Mucosa of gallbladder (tissue), 1 donor: ENCODE data around the gene PSAP. TPM values are rescaled to one million over a fixed set of nuclear protein-coding genes. Genes with fewer than 3 reads are reported as not detected.

ENCODE experiments used
- DNase-seq: peaks from one replicate; pipeline ENCODE4 v3.0.0-alpha.2; 2020; ENCODE audit warnings: low spot score
- total RNA-seq: library from RNA; stranded (reverse); gene quantifications from one replicate; pipeline ENCODE4 v1.2.1, GENCODE V29; 2021
- donor health status: DM: no; HTN: no; CAD: no.

Gene PSAP
- total RNA-seq, 1 donor from 2014 or later = 1,332 TPM

DNA sequence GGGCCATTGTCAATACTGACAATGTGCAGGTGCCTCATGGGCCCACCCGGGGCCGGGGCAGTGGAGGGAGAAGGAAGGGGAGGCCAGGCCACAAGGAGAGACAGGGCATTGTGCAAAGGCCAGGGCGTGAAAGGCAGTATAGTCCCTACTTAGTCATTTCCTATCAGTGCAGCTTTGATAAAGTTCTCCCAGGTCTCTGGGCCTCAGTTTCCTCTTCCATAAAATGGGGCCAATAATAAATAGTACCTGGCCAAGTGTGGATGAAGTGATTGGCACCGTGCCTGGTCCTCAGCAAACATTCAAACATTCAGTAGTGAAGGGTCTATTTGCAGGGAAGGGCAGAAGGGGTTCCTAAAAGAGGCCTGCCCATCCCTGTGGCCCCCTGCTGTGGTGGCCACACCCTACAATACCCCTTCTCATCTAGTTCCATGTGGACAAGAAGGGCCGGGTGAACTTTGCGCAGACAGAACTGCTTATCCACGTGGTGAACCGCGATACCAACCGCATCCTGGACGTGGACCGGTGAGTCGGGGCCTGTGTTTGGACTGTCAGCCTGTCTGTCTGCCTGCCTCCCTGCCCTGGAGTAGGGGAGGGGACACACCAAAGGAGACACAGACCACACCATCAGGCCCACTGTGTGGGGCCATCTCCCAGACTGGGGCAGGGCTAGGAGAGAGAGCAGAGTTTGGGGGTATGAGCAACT lies 40.9 kb downstream of the PSAP start:
- DNase-seq = no peak

DNA sequence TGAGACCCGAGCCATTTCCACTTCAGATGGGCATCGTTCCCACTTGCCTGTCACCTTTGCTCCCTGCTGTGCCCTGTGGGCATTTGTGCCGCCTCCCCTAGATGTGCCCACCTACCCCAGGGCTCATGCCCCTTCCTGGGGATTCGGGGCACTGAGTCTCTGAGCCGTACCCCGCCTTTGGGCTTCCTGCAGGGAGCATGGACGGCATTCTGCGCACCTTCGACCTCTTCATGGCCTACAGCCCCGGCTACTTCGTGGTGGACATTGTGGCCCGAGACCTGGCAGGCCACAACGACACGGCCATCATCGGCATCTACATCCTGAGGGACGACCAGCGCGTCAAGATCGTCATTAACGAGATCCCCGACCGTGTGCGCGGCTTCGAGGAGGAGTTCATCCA lies 41.4 kb downstream of the PSAP start:
- DNase-seq = no peak

DNA sequence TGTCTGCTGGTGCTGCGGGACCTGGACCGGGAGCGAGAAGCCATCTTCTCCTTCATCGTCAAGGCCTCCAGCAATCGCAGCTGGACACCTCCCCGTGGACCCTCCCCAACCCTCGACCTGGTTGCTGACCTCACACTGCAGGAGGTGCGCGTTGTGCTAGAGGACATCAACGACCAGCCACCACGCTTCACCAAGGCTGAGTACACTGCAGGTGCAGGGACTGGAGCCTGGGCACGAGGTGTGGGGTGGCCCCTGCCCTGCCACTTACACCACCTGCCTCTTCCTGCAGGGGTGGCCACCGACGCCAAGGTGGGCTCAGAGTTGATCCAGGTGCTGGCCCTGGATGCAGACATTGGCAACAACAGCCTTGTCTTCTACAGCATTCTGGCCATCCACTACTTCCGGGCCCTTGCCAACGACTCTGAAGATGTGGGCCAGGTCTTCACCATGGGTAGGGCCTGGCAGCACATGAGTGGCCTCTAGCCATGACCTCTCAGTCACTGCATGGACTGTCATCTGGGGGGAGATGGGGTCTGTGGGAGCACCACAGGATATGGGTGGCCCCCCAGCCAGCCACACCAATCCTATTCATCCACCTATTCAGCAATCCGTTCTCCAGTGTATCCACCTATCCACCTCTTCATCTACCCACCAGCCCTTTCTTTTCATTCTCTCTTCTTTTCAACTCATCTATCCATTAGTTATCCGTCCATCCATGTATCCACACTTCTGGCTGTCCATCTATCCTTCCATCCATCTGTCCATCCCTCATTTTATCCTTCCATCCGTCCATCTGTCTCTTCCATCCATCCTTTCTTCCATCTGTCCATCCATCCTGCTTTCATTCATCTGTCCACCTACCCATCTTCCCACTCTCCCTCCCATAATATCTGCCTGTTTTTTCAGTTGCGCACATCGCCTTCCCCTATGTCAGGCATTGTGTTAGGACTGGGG lies 43.2 kb downstream of the PSAP start:
- no peak for DNase-seq

DNA sequence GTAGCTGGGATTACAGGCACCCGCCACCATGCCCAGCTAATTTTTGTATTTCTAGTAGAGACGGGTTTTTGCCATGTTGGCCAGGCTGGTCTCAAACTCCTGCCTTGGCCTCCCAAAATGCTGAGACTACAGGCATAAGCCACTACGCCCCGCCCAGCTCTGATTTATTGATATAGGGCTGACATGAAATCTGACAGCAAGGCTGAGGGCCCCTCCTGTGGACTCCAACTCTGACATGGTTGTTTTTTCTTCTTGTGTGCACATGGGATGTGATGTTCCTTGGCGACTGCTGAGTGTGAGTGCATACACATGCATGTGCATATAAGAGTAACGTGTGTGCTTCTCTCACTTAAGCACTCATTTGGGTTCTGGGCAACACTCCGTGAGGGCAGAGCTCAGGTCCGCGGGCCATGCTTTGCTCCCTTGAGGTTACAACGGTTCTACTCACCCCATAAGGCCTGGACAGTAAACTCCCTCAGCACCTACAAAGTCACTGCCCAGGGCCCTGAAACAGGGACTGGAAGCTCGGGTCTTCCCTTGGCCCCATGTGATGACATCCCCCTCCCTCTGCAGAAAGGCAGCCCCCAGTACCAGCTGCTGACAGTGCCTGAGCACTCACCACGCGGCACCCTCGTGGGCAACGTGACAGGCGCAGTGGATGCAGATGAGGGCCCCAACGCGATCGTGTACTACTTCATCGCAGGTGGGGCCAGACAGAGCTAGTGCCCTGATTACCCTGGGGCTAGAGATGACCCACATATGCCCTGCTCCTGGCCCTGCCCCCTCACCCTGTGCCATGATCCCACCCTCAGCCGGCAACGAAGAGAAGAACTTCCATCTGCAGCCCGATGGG lies 44.1 kb downstream of the PSAP start:
- DNase-seq = no peak

DNA sequence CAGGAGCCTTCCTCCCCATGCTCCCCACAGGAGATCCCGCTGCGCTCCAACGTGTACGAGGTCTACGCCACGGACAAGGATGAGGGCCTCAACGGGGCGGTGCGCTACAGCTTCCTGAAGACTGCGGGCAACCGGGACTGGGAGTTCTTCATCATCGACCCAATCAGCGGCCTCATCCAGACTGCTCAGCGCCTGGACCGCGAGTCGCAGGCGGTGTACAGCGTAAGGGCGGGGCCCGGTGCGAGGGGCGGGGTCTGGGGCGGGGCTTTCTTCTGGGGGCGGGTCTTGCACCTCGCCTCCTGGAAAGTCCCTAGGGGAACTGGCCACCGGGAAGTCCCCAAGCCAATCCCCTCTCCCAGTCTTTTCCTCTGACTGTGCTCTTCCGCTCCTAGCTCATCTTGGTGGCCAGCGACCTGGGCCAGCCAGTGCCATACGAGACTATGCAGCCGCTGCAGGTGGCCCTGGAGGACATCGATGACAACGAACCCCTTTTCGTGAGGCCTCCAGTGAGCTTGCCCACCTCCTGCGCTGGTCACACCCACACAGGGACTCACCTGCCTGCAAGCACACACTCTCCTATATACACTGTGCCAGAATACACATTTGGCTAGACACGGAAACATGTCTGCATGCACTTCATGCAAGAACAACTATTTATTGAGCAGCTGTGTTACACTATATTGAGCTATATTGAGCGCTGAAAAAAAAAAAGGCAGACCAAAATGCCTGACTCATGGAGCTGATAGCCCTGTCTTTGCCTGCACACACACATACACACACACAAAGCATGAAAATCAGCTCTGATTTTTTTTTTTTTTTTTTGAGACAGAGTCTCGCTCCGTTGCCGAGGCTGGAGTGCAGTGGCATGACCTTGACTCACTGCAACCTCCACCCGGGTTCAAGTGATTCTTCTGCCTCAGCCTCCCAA lies 45.0 kb downstream of the PSAP start:
- peak; percentile 60 for DNase-seq

DNA sequence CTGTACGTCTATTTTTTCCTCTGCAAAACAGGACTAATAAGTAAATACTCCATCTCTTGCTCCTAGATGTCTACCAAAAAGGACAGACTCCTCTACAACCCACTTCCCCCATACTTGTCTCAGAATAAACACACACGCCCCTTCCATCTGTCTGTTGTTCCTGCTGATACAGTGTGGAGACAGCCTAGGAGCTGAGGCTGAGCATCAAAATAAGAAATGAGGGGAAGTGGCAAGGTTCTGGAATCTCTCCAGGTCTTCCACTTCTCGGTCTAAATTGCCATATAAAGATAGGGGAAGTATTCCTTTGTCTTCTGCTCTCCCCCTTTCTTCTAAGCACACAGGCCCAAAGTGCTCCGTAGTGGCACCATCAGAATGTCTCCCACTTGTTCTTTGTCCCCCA lies 47.0 kb downstream of the PSAP start:
- DNase-seq = peak; percentile 36

DNA sequence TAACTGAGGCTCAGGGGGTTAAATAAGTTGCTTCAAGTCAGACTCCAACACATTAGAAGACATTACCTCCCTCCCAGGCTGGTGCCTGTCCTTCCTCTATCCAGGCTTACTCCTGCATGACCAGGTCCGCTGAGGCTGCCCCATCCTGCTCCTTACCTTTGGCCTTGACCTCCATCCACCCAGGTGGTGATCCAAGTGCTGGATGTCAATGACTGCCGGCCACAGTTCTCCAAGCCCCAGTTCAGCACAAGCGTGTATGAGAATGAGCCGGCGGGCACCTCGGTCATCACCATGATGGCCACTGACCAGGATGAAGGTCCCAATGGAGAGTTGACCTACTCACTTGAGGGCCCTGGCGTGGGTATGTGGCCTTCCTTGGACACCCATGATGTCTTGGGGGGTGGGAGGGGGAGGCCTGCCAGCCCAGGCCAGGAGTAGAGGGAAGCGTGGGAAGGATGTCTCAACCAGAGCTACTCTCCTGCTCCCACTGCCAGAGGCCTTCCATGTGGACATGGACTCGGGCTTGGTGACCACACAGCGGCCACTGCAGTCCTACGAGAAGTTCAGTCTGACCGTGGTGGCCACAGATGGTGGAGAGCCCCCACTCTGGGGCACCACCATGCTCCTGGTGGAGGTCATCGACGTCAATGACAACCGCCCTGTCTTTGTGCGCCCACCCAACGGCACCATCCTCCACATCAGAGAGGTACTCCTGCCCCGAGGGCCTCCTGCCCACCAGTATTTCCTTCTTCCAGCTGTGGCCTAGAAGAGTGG lies 48.1 kb downstream of the PSAP start:
- no peak for DNase-seq

DNA sequence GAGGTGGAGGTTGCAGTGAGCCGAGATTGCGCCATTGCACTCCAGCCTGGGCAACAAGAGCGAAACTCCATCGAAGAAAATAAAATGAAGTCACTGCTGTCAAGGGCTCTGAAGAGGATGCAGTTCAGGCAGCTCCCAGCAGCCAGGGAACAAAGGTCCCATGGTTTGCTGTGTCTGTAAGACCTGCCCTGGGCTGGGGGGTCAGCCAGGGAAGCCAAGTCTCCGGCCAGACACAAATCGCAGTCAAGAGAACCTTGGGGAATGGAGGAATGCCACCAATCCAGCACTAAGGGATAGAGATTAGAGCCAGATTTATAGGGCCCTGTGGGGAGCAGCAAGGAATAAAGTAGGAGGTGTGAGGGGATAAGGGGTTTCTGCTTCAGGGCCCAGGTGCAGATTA lies 48.8 kb downstream of the PSAP start:
- no peak for DNase-seq

DNA sequence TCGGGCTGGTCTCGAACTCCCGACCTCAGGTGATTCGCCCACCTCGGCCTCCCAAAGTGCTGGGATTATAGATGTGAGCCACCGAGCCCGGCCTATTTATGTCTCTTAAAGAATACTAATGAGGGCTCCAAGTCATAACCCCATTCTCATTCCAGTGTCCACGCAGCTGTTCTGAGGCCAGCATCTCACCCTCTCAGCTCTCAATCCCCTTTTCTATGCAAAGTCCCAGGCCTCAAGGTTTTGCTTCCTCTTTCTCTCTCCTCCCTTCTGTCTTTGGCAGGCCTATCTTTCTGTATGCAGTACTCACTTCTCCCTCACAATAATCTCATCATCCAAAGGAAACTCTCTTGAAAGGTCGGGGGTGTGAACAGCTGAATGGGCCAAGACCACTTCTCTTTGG lies 49.7 kb downstream of the PSAP start:
- DNase-seq = no peak

DNA sequence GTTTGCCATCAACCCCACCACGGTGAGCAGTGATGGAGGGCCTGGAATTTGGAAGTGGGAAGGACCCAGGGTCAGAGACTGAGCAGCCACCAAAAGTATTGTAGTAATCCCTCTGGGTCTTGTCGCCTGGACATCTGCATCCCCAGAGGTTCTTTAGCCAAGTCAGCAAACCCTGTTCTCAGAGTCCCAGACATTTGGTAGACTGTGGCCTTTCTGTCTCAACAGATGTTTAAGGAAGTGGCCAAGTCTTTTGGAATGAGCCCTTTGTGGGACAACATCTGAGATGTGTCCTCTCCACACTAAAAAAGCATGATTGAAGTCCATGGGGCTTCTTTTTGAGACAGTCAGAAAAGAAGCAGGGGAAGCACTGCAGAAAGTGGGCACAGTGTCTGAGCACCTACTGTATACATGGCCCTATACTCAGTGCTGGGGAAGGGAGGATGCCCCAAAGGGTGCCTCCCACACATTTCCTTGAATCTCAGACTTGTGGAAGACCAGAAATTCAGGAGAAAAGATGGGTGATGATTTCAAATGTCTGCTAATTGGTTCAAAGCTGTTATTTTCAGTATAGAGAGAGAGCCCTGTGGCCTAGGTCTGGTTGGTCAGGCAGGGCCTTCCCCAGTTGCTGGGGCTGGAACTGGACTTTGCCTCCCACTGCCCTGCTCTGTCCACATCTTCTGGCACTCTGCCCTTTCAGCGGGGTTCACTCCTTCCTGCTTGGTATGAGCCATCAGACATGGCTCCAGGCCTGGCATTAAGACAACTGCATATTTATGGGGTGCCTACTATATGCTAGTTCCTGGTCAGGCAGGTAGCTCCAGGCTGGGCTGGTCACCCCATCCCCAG lies 51.2 kb downstream of the PSAP start:
- peak; percentile 82 for DNase-seq

DNA sequence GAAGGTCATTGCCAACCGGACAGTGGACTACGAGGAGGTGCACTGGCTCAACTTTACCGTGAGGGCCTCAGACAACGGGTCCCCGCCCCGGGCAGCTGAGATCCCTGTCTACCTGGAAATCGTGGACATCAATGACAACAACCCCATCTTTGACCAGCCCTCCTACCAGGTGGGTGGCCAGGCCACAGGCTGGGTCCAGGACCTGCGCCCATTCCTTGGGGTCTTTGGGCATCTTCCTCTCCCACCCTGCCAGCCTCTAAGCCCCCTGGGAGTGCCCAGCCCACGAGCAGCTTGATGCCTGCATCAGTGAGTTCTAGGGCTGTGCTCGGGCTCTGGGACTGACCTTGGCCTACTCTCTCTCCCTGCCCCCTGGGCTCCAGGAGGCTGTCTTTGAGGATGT lies 51.9 kb downstream of the PSAP start:
- DNase-seq = no peak

DNA sequence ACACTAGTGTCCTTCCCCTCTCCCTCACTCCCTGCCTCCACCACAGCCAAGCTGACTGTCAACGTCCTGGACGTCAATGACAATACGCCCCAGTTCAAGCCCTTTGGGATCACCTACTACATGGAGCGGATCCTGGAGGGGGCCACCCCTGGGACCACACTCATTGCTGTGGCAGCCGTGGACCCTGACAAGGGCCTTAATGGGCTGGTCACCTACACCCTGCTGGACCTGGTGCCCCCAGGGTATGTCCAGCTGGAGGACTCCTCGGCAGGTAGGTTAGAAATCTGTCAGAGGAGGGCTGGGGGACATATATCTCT lies 52.8 kb downstream of the PSAP start:
- no peak for DNase-seq

DNA sequence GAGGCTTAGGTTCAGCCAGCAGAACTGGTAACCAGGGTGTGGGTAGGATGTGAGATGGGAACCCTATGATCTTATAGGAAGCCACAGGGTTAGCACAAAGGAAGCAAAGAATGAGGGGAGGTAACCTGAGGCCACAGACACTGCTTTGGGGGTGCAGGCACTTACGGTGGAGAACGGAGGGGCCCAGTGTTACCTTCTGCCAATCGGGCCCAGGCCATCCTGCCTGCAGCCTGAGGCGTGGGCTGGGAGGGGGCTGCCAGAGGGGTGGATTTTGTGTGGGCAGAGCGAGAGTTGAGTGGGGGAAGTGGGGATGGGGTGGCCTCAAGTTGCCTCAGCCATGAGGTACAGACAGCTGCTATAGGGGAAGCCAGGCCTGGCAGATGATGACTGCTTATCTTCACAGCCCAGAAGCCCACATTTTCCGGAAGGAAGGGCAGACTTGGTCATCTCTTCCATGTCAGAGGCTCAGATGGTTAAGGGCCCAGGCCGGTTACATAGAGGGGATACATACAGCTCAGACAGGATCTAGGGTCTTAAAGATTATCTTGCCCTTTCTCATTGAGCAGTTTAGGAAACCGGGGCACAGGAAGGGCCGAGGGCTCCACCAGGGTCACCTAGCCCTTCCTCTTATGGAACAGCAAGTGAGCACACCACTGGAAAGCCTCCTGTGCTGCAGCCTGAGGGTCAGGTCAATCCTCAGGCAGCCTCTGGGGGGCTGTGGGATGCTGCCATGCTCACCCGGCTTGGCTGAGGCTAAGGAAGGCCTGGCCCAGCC lies 53.3 kb downstream of the PSAP start:
- no peak for DNase-seq

DNA sequence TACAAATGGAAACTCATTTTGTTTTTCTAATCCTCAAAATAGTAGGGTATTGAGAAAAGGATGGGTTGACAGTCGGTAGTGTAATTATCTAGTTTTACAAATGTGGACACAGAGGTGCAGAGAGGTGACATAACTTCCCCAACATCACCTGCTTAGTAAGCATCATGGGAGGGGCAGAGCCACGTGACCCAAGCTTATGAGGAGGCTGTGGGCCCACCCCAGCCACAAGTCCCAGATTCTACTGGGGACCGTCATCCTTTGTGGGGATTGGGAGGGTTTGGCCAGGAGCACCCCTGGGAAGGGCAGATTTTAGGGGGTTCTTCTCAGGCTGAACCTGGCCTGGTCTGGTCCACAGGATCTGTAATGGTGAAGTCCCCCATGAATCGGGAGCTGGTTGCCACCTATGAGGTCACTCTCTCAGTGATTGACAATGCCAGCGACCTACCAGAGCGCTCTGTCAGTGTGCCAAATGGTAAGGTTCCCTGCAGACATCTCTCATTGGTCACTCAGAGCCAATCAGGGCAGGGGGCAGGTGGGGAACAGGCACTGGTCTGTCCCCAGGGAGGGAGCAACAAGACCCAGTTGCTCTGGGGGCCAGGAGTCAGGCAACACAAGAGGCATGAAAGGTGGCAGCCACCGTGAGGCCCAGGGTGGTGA lies 54.2 kb downstream of the PSAP start:
- DNase-seq = no peak

DNA sequence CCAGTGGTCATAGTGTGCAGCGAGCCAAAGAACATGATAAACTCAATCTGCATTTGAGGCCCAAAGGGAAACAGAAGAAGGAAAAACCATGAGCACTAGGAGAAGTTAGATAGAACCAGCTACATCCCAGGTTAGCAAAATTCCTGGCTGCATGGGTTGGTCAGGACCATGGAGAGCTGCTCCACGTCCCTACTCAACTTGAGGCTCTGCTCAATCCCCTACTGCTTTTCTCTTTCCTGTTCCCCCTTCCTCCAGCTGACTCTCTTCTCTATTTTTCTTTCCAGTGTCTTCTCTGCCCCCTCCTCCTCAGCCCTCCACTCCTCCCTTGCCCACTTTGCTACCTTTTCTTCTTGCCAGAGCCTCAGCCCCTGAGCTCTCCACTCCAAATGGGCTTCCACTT lies 55.8 kb downstream of the PSAP start:
- DNase-seq = no peak

DNA sequence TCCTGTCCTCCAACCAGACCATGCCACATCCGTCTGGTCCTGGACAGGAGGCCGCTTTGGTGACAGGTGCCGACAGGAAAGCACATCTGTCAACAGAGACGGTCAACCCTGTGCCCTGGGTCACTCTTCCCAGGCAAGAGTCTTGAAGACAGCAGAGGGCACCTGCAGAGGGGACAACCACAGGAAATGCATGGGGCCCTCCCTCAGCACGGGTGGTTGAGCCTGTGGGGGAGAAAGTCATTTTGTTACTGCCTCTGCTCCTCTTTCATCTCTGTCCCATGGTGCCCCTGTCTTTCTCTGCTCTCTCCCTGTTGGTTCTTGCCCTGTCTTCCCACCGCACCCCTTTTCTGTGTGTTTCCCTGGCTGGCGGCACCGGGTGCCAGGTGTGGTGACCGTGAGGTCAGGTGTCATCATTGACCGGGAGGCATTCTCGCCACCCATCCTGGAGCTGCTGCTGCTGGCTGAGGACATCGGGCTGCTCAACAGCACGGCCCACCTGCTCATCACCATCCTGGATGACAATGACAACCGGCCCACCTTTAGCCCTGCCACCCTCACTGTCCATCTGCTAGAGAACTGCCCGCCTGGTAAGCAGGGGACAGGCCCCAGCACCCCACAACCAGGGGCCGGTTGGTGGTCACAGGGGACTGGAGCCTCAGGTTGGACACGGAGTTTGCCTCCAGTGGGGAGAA lies 60.2 kb downstream of the PSAP start:
- DNase-seq = no peak

DNA sequence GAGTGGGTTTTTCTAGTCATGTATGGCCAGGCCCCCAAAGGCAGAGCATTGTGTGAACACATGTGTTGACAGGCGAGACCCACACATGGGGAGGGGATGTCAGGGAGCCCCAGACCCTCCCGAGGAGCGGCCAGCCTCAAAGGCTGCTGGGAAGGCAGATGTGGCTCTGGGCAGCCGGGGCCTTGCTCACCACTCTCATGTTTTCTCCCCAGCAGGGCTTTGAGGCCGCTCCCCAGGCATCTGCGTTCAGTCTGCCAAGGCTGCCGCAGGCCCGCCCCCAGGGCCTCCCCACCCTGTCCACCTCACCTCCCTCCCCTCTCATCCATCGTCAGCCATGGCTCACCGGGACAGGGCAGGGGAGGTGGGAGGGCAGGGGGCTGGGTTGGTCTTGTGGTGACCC lies 61.2 kb downstream of the PSAP start:
- DNase-seq = no peak

DNA sequence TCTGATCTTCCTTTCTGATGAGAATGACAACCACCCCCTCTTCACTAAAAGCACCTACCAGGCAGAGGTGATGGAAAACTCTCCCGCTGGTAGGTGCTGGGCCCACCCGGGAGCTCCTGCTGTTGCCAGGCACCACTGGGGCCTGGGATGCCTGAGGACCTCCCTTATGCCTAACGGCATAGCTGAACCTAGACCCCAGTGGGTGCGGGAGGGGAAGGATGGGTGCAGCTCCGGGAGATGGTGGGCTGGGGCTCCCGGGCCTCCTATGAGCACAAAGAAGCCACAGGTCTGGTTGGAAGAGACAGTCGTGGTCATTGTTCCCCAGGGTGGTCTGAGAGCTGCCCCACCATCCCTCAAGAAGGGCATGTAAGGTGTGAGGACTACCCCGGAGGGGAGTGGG lies 62.1 kb downstream of the PSAP start:
- no peak for DNase-seq
